Adipocyte (in vitro differentiated cells): Measurements from ENCODE around the gene ZFPL1.

Experiments
- DNase-seq: peaks from one replicate; pipeline ENCODE4 v3.0.0-alpha.2; 2015; ENCODE audit warnings: low read depth
- H3K27me3 ChIP-seq: replicated peaks from 2 replicates; pipeline ENCODE4 v1.7.0; 2013; ENCODE audit warnings: mild to moderate bottlenecking, low read length, moderate library complexity; ENCODE audit not compliant: control insufficient read depth, insufficient read depth
- H3K36me3 ChIP-seq: 2 replicates; pipeline ENCODE4 v1.7.0; 2013; ENCODE audit warnings: low read length, mild to moderate bottlenecking, moderate library complexity; ENCODE audit not compliant: control insufficient read depth, insufficient read depth, severe bottlenecking
- H3K4me1 ChIP-seq: 2 replicates; pipeline ENCODE4 v1.7.0; 2013; ENCODE audit warnings: mild to moderate bottlenecking, low read length, moderate library complexity; ENCODE audit not compliant: control insufficient read depth, insufficient read depth
- H3K4me3 ChIP-seq: 2 replicates; pipeline ENCODE4 v1.7.0; 2013; ENCODE audit warnings: mild to moderate bottlenecking, low read length, moderate library complexity
- H3K9ac ChIP-seq: 2 replicates; pipeline ENCODE4 v1.7.0; 2013; ENCODE audit warnings: mild to moderate bottlenecking, low read length, moderate library complexity
- H3K9me3 ChIP-seq: 2 replicates; pipeline ENCODE4 v1.7.0; 2013; ENCODE audit warnings: mild to moderate bottlenecking, low read length, moderate library complexity; ENCODE audit not compliant: control insufficient read depth

Gene ZFPL1

DNA sequence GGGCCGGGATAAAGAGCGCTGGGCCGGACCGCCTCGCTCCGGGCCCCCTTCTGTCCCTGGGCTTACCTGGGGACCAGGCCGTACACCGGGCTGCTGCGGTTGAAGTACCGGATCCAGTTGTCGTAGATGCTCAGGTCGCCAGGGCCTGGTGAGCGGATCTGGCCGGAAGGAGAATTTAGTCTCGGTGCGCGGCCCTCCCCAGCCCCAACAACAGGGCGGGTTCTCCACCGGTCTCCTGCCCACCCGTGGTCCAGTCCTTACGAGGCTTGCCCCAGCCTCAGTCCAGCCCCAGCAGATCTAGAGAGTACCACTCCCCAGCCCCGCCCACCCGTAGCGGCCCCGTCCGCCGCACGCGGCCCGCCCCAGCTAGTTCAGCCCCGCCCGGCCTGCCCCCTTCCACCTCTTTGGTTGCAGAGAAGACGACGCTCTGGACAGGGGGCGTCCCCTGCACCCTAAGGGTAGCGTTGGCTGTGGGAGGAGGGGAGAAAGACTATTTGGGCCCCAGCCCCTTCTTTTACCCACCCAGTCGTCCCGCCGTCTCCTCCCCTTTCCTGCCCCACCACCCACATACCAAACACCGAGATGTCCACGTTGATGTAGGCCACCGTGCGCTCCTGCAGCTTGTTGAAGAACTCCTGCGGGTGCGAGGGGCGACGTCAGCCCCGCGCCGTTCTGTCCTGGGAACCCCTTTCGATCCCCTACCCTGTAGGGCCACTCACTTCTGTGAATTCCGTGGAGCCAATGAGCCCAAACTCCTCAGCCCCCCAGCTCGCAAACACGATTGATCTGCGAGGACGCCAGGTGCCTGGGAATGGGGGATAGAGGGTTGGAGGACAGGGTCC is 36.2 kb upstream of the ZFPL1 start:
- Histone ChIP-seq H3K27me3 (peaks cover 4% of the 10 kb centered on the region), H3K9ac (peak overlapping the region; percentile 71), H3K36me3 (peaks cover 7% of the 10 kb centered on the region), H3K4me1 (peaks cover 17% of the 10 kb centered on the region), H3K4me3 (peak overlapping the region; percentile 77), H3K9me3 (no peaks in the 10 kb centered on the region)
- DNase-seq = no peak

DNA sequence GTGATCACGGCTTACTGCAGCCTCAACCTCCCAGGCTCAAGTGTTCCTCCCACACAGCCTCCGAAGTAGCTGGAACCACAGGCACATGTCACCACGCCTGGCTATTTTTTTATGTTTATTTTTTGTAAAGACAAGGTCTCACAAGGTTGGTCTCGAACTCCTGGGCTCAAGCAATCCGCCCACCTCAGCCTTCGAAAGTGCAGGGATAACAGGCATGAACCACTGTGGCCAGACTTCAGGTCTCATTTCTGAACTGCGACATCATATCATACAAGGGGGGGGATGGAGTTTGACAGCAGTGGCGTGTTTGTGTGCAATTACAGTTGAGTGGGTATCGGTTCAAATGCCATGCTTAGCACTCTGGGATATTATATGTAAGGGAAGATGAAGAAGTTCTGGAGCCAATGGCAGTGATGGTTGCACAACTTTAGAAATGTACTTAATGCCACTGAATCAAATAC is 32.6 kb upstream of the ZFPL1 start:
- peaks cover 24% of the 10 kb centered on the region for H3K27me3 ChIP-seq
- H3K9ac ChIP-seq = no peak overlapping the region
- H3K9me3 ChIP-seq = no peaks in the 10 kb centered on the region
- no peak for DNase-seq
- no peaks in the 10 kb centered on the region for H3K36me3 ChIP-seq
- no peak overlapping the region for H3K4me3 ChIP-seq
- H3K4me1 ChIP-seq = peaks cover 5% of the 10 kb centered on the region

DNA sequence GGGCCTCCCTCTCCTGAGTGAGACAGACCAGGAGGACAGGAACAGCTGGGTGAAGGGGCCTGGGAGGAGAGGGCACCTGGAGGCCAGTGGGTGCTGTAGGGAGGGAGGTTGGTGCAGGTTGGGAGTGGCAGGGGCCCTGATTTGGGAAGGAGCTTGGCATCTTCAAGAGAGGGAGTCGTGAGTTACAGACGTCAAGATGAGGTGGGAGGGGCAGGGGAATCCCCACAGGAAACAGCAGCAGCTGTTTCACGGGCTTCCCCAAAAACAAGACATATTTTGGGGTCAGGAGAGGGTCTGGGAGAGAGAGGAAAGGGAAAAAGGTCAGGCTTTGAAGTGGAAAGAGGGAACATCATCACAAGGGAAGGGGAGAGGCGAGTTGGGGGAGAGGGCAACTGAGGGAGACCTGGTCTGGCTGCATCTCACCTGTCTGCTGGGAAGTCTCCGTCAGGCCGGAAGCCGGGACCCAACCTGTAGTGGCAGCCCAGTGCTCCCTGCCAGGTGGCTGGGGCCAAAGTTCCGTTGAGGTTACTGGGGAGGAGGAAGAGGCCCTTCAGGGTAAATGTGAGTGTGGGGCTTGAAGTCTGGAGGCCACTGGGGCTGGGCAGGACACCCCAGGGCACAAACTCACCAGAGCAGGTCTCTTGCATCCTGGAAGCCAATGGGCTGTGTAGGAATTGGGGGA is 30.1 kb upstream of the ZFPL1 start:
- H3K4me1 ChIP-seq = no peaks in the 10 kb centered on the region
- no peak overlapping the region for H3K9ac ChIP-seq
- no peak for DNase-seq
- H3K4me3 ChIP-seq = no peak overlapping the region
- peaks cover 24% of the 10 kb centered on the region for H3K27me3 ChIP-seq
- no peaks in the 10 kb centered on the region for H3K9me3 ChIP-seq
- H3K36me3 ChIP-seq = no peaks in the 10 kb centered on the region

DNA sequence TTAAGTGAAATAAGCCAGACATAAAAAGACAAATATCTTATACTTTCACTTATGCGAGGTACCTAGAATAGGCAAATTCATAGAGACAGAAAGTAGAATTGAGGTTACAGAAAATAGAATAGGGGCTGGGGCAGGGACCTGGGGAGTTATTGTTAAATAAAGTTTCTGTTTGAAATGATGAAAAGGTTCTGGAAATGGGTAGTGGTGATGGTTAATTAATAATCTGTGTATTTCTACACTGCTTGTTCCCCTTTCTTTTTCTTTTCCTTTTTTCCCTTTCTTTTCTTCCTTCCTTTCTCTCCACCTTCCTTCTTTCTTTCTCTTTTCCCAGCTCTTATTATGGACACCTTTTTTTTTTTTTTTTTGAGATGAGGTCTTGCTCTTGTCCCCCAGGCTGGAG is 28.5 kb upstream of the ZFPL1 start:
- no peak overlapping the region for H3K9ac ChIP-seq
- no peak for DNase-seq
- no peaks in the 10 kb centered on the region for H3K36me3 ChIP-seq
- H3K9me3 ChIP-seq = no peaks in the 10 kb centered on the region
- H3K27me3 ChIP-seq = peaks cover 24% of the 10 kb centered on the region
- H3K4me1 ChIP-seq = no peaks in the 10 kb centered on the region
- no peak overlapping the region for H3K4me3 ChIP-seq

DNA sequence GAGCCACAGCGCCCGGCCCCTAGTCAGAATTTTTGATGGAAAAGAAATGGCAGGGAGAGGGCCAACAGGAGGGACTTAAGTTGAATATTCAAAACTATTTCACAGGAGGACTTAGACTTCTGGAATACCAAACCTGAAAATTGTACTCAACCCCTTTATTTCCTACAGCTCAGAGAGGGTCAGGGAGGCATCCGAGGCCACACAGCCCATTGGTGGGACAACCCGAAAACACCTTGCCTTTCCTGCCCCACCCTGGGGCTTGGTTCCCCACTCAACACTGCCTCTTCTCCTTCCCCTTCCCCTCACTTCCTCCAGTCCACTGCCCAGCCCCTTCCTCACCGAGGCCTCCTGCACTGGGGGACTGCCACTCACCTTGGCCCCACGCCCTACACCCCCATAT is 27.0 kb upstream of the ZFPL1 start:
- H3K9me3 ChIP-seq = no peaks in the 10 kb centered on the region
- H3K9ac ChIP-seq = no peak overlapping the region
- H3K4me1 ChIP-seq = no peaks in the 10 kb centered on the region
- no peak overlapping the region for H3K4me3 ChIP-seq
- H3K36me3 ChIP-seq = no peaks in the 10 kb centered on the region
- H3K27me3 ChIP-seq = peaks cover 24% of the 10 kb centered on the region
- DNase-seq = no peak

DNA sequence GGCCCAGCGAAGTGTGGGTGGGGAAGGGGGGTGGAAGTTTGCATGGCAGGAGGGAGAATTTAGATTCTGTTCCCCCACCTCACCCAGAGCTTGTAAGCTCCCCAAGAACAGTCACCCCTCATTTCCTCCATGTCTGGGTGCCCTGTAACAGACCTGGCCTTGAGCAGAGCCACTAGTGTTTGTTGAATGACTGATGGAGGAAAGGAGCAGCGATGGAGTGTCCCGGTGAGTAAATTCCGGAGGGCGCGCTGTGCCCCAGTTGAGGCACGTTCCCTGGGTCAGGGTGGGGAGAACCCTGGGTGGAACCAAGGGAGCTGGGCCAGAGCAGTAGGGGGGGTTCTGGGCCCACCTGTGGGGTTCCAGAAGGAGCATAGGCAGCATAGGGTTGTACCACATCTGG is 26.5 kb upstream of the ZFPL1 start:
- no peak for DNase-seq
- no peaks in the 10 kb centered on the region for H3K9me3 ChIP-seq

DNA sequence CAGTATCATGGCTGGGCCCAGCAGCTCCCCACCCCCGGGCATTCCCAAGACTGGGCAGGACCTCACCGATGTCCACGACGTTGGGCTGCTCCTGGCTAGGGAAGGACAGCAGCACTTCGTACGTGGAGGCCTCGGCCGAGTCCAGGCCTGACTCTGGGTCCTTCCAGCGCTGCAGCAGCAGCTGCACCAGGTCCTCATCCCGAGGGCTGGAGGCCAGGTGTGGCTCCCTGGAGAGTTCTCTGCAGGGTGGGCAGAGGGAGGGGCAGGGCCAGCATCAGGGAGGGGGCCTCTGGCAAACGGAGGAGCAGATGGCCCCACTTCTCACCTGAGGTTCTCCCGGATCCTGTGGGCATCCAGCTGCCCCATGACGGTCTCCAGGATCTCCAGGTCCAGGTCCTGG is 26.0 kb upstream of the ZFPL1 start:
- no peak overlapping the region for H3K4me3 ChIP-seq
- H3K4me1 ChIP-seq = no peaks in the 10 kb centered on the region
- H3K9ac ChIP-seq = no peak overlapping the region
- no peak for DNase-seq
- H3K27me3 ChIP-seq = peaks cover 19% of the 10 kb centered on the region
- no peaks in the 10 kb centered on the region for H3K36me3 ChIP-seq
- H3K9me3 ChIP-seq = no peaks in the 10 kb centered on the region

More for the DNA sequence above, 26.5 kb upstream of the ZFPL1 start:
- Histone ChIP-seq H3K4me3 (no peak overlapping the region), H3K4me1 (no peaks in the 10 kb centered on the region), H3K36me3 (no peaks in the 10 kb centered on the region), H3K9ac (no peak overlapping the region), H3K27me3 (peaks cover 23% of the 10 kb centered on the region)

DNA sequence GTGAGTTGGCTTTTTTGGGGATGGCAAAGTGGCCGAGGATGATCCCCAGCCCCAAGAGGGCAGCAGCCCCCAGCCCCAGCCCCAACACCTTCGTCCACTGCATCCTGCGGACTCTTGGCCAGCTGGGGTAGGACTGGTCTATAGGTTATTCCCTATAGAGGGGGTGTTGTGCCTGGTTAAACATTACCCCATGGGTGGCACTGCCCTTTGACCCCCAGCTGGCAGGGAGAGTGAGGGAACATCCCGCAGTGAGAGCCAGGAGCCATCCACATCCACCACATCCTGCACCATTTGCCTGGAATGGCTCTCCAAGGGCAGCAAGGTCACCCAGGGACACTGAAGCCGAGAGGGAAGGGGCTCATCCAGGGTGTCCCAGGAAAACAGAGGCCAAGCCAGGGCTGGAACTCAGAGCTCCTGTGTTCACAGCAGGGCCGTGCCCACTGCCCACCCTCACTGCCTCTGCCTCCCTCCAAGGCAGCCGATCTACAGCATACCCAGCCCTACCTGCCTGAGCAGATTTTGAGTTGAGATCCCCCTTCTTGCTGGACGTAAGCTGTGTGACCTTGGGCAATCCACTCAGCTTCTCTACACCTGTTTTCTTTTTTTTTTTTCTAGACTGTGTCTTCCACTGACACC is 25.5 kb upstream of the ZFPL1 start, which contains the start of gene NAALADL1:
Gene NAALADL1, minus strand, starts transcription at position 135 of the 636 bp plus-strand sequence. Its CDS starts 32 bp downstream, at position 103.
- no peaks in the 10 kb centered on the region for H3K36me3 ChIP-seq
- H3K4me1 ChIP-seq = no peaks in the 10 kb centered on the region
- no peak within 1 kb of the TSS for H3K4me3 ChIP-seq
- no peaks in the 10 kb centered on the region for H3K9me3 ChIP-seq
- no peak for DNase-seq
- H3K27me3 ChIP-seq = peaks cover 14% of the 10 kb centered on the region
- no peak within 1 kb of the TSS for H3K9ac ChIP-seq

DNA sequence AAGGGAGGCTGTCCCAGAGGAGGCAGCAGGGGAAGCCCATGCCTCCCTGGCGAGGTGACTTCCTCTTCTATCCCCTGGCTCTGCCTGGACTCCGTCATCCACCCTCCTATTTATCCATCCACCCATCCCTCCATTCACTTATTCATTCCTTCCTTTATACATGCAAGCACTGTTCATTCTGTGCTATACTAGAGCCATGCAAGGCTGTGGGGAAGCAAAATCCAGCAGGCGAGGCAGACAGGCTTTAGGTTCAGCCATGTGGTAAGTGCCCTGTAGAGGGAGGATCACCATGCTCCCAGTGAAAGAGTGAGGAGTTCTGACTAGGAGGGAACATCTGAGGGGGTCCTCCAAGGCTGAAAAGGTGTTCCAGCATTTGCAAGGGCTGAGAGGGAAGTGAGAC is 24.5 kb upstream of the ZFPL1 start:
- H3K27me3 ChIP-seq = peaks cover 5% of the 10 kb centered on the region

DNA sequence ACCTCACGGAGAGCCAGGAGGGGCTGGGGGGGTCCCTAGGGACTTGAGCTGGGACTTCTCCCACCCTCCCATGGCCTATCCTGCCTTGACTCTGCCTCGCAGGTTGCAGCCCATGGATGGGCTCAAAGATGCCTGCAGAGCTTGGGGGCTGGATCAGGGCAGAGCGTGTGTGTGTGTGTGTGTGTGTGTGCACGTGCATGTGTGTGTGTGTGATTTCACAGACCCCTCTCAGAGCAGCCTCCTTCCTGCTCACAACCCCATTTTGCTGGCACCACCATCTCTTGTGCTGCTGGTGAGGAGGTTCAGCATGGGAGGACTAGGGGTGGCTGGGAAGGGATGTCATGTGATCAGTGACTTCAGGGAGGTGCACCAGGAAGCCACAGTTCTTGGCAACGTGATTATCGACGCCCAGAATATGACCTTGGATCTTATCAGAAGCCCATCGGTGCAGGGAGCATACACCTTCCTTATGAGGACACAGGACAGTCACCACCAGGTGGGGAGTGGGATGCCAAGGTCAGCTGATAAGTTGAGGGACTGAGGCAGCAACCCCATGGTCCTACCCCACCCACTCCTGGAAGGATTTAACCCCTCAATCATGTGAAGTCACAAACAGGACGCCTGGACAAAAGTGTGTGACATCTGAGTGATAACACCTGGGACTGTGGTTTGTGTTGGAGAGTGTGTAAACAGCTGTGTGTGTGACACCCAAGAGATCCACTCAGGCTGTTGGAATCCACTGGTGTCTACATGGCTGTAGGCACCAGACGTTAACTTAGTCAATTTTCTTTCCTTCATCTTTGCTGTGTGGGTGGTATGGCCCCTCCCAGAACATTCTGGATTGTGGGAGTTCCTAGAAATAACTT is 23.8 kb upstream of the ZFPL1 start:
- Histone ChIP-seq H3K4me1 (no peaks in the 10 kb centered on the region), H3K9ac (no peak overlapping the region), H3K9me3 (no peaks in the 10 kb centered on the region), H3K4me3 (no peak overlapping the region), H3K27me3 (no peaks in the 10 kb centered on the region), H3K36me3 (no peaks in the 10 kb centered on the region)
- DNase-seq = no peak

More for the DNA sequence above, 24.5 kb upstream of the ZFPL1 start:
- Histone ChIP-seq H3K9me3 (no peaks in the 10 kb centered on the region), H3K4me3 (no peak overlapping the region), H3K36me3 (no peaks in the 10 kb centered on the region), H3K4me1 (no peaks in the 10 kb centered on the region), H3K9ac (no peak overlapping the region)
- no peak for DNase-seq
